SU-DHL-6 (cell line): ENCODE measurements around the gene C1orf210.

Experiments
- H2AFZ ChIP-seq: fragments of 200-600 bp; sonication (generic); 2 replicates; pipeline ENCODE4 v1.6.1; 2014; ENCODE audit warnings: low read depth, mild to moderate bottlenecking, moderate library complexity, mixed read lengths, antibody characterized with exemption, low read length; ENCODE audit not compliant: severe bottlenecking
- H3F3A ChIP-seq: fragments of 200-600 bp; shearing (Covaris generic); 2 replicates; pipeline ENCODE4 v1.6.0; 2016; ENCODE audit warnings: antibody characterized with exemption, mild to moderate bottlenecking; ENCODE audit not compliant: insufficient read depth
- H3K27ac ChIP-seq: fragments of 200-600 bp; sonication (generic); 2 replicates; pipeline ENCODE4 v1.5.1; 2016; ENCODE audit warnings: low read depth, mild to moderate bottlenecking, low read length, moderate library complexity, mixed read lengths
- H3K27me3 ChIP-seq: fragments of 200-600 bp; sonication (generic), shearing (Covaris generic); 2 replicates; pipeline ENCODE4 v1.6.0; 2014; ENCODE audit warnings: mild to moderate bottlenecking, low read length
- H3K36me3 ChIP-seq: fragments of 200-600 bp; sonication (generic); 2 replicates; pipeline ENCODE4 v1.6.1; 2014; ENCODE audit warnings: mild to moderate bottlenecking, low read length, mixed read lengths
- H3K4me2 ChIP-seq: fragments of 300-600, 200-600 bp; shearing (Covaris generic), sonication (generic); 2 replicates; pipeline ENCODE4 v1.6.0; 2014; ENCODE audit warnings: low read length, low read depth, mild to moderate bottlenecking; ENCODE audit not compliant: poor library complexity, severe bottlenecking
- H3K4me3 ChIP-seq: fragments of 200-600 bp; sonication (generic); 2 replicates; pipeline ENCODE4 v1.5.1; 2014; ENCODE audit warnings: antibody characterized with exemption, low read length, mild to moderate bottlenecking, mixed read lengths; ENCODE audit not compliant: insufficient read depth, poor library complexity, severe bottlenecking
- H3K79me2 ChIP-seq: fragments of 200-600 bp; sonication (generic); 2 replicates; pipeline ENCODE4 v1.6.1; 2014; ENCODE audit warnings: mild to moderate bottlenecking, low read length, moderate library complexity; ENCODE audit not compliant: insufficient read depth
- H3K9ac ChIP-seq: fragments of 200-600 bp; sonication (generic); 2 replicates; pipeline ENCODE4 v1.7.0; 2014; ENCODE audit warnings: mild to moderate bottlenecking, low read length
- H3K9me2 ChIP-seq: fragments of 200-600 bp; sonication (generic); replicated peaks from 2 replicates; pipeline ENCODE4 v1.6.1; 2014; ENCODE audit warnings: low read length; ENCODE audit not compliant: insufficient read depth
- H3K9me3 ChIP-seq: fragments of 200-600 bp; sonication (generic); 2 replicates; pipeline ENCODE4 v1.6.1; 2014; ENCODE audit warnings: low read length, mixed read lengths; ENCODE audit not compliant: insufficient read depth
- H4K20me1 ChIP-seq: fragments of 200-600 bp; sonication (generic); 2 replicates; pipeline ENCODE4 v1.6.1; 2014; ENCODE audit warnings: low read depth, mild to moderate bottlenecking, antibody characterized with exemption, low read length, moderate library complexity, mixed read lengths
- EZH2phosphoT487 ChIP-seq: fragments of 200-600 bp; sonication (generic), shearing (Covaris generic); conservative IDR thresholded peaks from 2 replicates; pipeline ENCODE4 v1.6.1; 2018; ENCODE audit warnings: mild to moderate bottlenecking, antibody characterized with exemption, low read length, moderate library complexity, mixed read lengths
- TF ChIP-seq, protein P1 (sequence below): fragments of 200-600 bp; sonication (generic); IDR thresholded peaks from one replicate; pipeline ENCODE4 v1.5.1; 2017; ENCODE audit warnings: antibody characterized with exemption, mild to moderate bottlenecking, low read length, moderate library complexity; ENCODE audit not compliant: insufficient read depth, poor library complexity, severe bottlenecking

The C1orf210 gene

GRCh38 chr1:43316738-43317520 is 31.5 kb upstream of the C1orf210 start:
- no peaks in the 10 kb centered on the region for H4K20me1 ChIP-seq
- no peak for TF ChIP-seq EZH2phosphoT487
- TF ChIP-seq, protein P1, sequence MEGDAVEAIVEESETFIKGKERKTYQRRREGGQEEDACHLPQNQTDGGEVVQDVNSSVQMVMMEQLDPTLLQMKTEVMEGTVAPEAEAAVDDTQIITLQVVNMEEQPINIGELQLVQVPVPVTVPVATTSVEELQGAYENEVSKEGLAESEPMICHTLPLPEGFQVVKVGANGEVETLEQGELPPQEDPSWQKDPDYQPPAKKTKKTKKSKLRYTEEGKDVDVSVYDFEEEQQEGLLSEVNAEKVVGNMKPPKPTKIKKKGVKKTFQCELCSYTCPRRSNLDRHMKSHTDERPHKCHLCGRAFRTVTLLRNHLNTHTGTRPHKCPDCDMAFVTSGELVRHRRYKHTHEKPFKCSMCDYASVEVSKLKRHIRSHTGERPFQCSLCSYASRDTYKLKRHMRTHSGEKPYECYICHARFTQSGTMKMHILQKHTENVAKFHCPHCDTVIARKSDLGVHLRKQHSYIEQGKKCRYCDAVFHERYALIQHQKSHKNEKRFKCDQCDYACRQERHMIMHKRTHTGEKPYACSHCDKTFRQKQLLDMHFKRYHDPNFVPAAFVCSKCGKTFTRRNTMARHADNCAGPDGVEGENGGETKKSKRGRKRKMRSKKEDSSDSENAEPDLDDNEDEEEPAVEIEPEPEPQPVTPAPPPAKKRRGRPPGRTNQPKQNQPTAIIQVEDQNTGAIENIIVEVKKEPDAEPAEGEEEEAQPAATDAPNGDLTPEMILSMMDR = no peak
- H3K4me2 ChIP-seq = no peak overlapping the region
- no peaks in the 10 kb centered on the region for H3K36me3 ChIP-seq
- H3K9ac ChIP-seq = no peak overlapping the region
- no peaks in the 10 kb centered on the region for H3F3A ChIP-seq
- no peaks in the 10 kb centered on the region for H3K9me2 ChIP-seq
- H3K27me3 ChIP-seq = no peaks in the 10 kb centered on the region
- H3K4me3 ChIP-seq = no peak overlapping the region
- H3K79me2 ChIP-seq = no peaks in the 10 kb centered on the region
- no peak overlapping the region for H3K27ac ChIP-seq
- H3K9me3 ChIP-seq = no peaks in the 10 kb centered on the region
- no peak overlapping the region for H2AFZ ChIP-seq

DNA sequence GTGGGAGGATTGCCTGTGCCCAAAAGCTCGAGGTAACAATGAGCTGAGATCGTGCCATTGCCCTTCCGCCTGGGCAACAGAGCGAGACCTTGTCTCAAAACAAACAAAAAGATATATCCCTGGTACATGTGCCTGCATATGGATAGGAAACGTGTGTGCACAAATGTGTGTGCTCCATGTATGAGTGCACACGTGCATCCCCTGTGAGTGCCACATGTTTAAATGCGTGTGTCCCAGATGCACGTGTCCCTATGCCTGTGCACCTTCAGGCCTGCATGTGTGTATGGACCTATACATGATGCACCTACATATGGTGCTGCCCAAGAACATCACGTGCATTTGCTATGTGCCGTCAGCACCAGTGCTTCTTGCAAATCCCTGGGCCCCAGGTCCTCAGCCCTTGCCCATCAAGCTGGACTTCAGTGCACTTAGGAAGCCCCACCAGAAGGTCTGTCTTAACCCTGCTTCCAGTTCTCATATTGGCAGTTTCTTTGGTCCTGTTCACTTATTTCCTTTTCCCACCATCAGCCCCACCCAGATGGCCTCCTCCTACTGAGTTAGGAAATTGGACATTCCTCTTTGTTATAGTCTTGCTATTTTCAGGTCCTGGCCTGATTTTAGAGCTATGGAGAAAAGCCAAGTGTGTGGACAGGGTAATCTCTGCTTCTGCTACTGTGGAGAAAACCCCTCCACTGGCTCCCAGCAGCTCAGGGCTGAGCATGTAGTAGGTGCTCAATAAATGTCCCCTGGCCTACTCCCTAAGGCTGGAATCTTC is 30.8 kb upstream of the C1orf210 start:
- TF ChIP-seq, protein P1 = no peak
- TF ChIP-seq EZH2phosphoT487 = no peak
- no peaks in the 10 kb centered on the region for H3K9me2 ChIP-seq
- H3K79me2 ChIP-seq = no peaks in the 10 kb centered on the region
- H4K20me1 ChIP-seq = no peaks in the 10 kb centered on the region
- H3K9ac ChIP-seq = no peak overlapping the region
- H3K27me3 ChIP-seq = no peaks in the 10 kb centered on the region
- H3K27ac ChIP-seq = no peak overlapping the region
- H3K4me3 ChIP-seq = no peak overlapping the region
- H3K36me3 ChIP-seq = no peaks in the 10 kb centered on the region
- no peaks in the 10 kb centered on the region for H3F3A ChIP-seq
- H3K4me2 ChIP-seq = no peak overlapping the region
- no peaks in the 10 kb centered on the region for H3K9me3 ChIP-seq
- H2AFZ ChIP-seq = no peak overlapping the region

GRCh38 chr1:43315481-43315880 is 30.1 kb upstream of the C1orf210 start:
- Histone ChIP-seq H3F3A (no peaks in the 10 kb centered on the region), H3K27me3 (no peaks in the 10 kb centered on the region), H3K27ac (no peak overlapping the region), H3K9me2 (no peaks in the 10 kb centered on the region), H2AFZ (no peak overlapping the region), H3K36me3 (no peaks in the 10 kb centered on the region), H3K4me2 (no peak overlapping the region), H3K79me2 (no peaks in the 10 kb centered on the region), H4K20me1 (no peaks in the 10 kb centered on the region), H3K9ac (no peak overlapping the region), H3K4me3 (no peak overlapping the region), H3K9me3 (no peaks in the 10 kb centered on the region)
- no peak for TF ChIP-seq EZH2phosphoT487
- TF ChIP-seq, protein P1 = no peak
